ENCODE results near the gene TMEM120B.

DNA sequence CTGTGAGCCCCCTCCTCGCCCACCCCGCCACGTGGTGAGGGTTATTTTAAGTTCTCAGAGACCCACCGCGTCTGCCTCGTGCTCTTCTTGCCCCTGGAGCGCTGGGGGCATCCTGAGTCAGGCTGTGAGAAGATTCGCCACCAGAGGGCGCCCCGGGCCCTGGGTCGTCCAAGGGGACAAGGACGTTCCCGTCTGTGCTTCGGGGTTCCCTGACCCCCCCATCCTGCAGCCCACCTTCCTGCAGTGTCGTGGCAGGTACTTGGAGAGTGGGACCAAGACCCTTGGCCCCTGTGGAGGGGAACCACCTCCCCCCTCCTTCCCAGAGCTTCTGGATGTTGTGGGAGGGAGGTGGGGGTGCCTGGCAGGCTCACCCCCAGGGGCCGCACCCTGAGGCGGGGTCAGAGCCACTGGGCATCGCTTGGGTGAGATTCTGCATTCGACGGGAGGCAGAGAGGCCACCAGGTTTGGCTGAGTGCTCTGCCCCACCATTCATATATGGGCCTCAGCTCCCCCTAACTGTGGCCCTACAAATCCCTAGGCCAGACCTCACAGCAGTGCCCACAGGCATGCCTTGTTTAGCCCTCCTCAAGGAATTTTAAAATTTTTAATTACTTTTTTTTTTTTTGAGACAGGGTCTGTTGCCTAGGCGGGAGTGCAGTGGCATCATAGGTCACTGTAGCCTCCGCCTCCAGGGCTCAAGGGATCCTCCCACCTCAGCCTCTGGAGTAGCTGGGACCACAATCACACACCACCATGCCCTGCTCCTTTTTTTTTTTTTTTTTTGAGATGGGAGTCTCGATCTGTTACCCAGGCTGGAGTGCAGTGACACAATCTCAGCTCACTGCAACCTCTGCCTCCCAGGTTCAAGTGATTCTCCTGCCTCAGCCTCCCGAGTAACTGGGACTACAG is 63.9 kb downstream of the TMEM120B start:
- TF ChIP-seq POLR2A (IDR thresholded peaks at IDR 0.05; ENCODE audit: low read depth, low read length): no peak
- no peak for TF ChIP-seq TAF1 (IDR thresholded peaks at IDR 0.05; ENCODE audit: low read depth, low read length)
- TF ChIP-seq POLR2AphosphoS5 (IDR thresholded peaks at IDR 0.05; ENCODE audit: low read depth, low read length): no peak
